Peyer's patch (tissue), 4 donors: Measurements from ENCODE around the gene PRTN3.

Source experiments
- POLR2A ChIP-seq, 2 donors: fragments of 450-650 bp; IDR thresholded peaks; one replicate each; pipeline ENCODE4 v1.5.1; 2017; ENCODE audit warnings: antibody characterized with exemption in 2 of 2, mild to moderate bottlenecking in 2 of 2, moderate library complexity in 2 of 2
- TF ChIP-seq, protein P1 (sequence below), 6 experiments: fragments of 450-650 bp in 4 of 6; fragments of 200-600 bp in 2 of 6; sonication (generic) in 1 of 6; IDR thresholded peaks; one replicate each; pipeline ENCODE4 v1.5.1; 2017 to 2019; ENCODE audit warnings: antibody characterized with exemption in 6 of 6, mild to moderate bottlenecking in 3 of 6, moderate library complexity in 1 of 6

DNA sequence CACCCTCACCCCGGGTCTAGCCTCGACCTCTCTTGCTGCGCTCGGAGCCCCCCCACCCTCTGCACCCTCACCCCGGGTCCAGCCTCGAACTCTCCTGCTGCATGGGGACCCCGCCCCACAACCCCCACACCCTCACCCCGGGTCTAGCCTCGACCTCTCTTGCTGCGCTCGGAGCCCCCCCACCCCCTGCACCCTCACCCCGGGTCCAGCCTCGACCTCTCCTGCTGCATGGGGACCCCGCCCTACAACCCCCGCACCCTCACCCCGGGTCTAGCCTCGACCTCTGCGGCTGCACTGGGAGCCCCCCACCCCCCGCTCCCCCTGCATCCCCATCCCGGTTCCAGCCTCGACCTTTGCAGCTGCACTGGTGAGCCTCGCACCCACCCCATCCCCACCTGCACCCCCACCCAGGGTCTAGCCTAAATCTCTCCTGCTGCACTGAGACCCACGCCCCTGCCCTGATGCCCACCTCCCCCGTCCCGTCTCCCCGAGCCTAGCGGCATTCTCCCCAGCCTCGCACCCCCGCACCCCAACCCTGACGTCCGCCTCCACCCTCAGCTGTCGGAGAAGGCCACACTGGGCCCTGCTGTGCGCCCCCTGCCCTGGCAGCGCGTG, 20.4 kb downstream of the PRTN3 start:
- TF ChIP-seq, protein P1, sequence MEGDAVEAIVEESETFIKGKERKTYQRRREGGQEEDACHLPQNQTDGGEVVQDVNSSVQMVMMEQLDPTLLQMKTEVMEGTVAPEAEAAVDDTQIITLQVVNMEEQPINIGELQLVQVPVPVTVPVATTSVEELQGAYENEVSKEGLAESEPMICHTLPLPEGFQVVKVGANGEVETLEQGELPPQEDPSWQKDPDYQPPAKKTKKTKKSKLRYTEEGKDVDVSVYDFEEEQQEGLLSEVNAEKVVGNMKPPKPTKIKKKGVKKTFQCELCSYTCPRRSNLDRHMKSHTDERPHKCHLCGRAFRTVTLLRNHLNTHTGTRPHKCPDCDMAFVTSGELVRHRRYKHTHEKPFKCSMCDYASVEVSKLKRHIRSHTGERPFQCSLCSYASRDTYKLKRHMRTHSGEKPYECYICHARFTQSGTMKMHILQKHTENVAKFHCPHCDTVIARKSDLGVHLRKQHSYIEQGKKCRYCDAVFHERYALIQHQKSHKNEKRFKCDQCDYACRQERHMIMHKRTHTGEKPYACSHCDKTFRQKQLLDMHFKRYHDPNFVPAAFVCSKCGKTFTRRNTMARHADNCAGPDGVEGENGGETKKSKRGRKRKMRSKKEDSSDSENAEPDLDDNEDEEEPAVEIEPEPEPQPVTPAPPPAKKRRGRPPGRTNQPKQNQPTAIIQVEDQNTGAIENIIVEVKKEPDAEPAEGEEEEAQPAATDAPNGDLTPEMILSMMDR (IDR thresholded peaks at IDR 0.05), result no peak
- no peak for TF ChIP-seq POLR2A (IDR thresholded peaks at IDR 0.05)
